HepG2 (cell line): ENCODE results near the gene PARG. TPM values are rescaled to one million over a fixed set of nuclear protein-coding genes. Genes with fewer than 3 reads are reported as not detected.

Source experiments
- ATAC-seq: fragments of 200-7000 bp; cut with Tn5 transposase; 3 replicates; pipeline ENCODE4 v1.9.1; 2020; ENCODE audit warnings: mild to moderate bottlenecking, moderate library complexity
- BruUV-seq: library from RNA; stranded (reverse); fragments of 400-500 nt; replicated peaks from 2 replicates; lab custom pipeline; 2021; lab: Mats Ljungman, UMichigan
- CTCF ChIA-PET: fragments of 300-600 bp; formaldehyde crosslinking; extraction: SDS; loops from one replicate; lab custom pipeline; 2021; ENCODE audit warnings: low total read pairs, inconsistent platforms, low intra/inter-chr PET ratio; lab: Yijun Ruan, JAX
- POLR2A ChIA-PET: fragments of 350-600 bp; sonication (Branson Sonifier 250); formaldehyde crosslinking; loops from one replicate; lab custom pipeline; 2020; ENCODE audit warnings: antibody characterized with exemption, inconsistent platforms; lab: Yijun Ruan, JAX
- DNase-seq: peaks from one replicate; pipeline ENCODE4 v3.0.0-alpha.2; 2015; ENCODE audit warnings: low spot score
- FAIRE-seq: peaks from 3 replicates; lab custom pipeline; 2011; peaks lifted over from hg19 to GRCh38; lab: Jason Lieb, UNC
- H2AFZ ChIP-seq: one replicate; pipeline ENCODE4 v1.6.1; 2011; ENCODE audit warnings: low read length, inconsistent platforms
- H3K27ac ChIP-seq: fragments of 300-600 bp; 3 replicates; pipeline ENCODE4 v1.8.0; 2011; ENCODE audit warnings: mixed run types, mild to moderate bottlenecking, mixed read lengths, low read length, inconsistent platforms; ENCODE audit not compliant: insufficient read depth; ENCODE audit errors: extremely low read length
- H3K27me3 ChIP-seq, 2 experiments: fragments of 200-600 bp in 1 of 2; 2 replicates in 1 of 2; 3 replicates in 1 of 2; pipeline versions ENCODE4 v1.6.0 to v1.8.0; 2011; ENCODE audit warnings: low read length in 2 of 2, mild to moderate bottlenecking in 2 of 2, moderate library complexity in 2 of 2, inconsistent platforms in 1 of 2; ENCODE audit not compliant: insufficient read depth in 2 of 2, control insufficient read depth in 1 of 2
- H3K36me3 ChIP-seq, 2 experiments: fragments of 200-600 bp in 1 of 2; replicated peaks in 1 of 2; 2 replicates in 1 of 2; 3 replicates in 1 of 2; pipeline versions ENCODE4 v1.5.1 to v1.8.0; 2011; ENCODE audit warnings: low read length in 2 of 2, inconsistent platforms in 1 of 2; ENCODE audit not compliant: insufficient read depth in 2 of 2, control insufficient read depth in 1 of 2
- H3K4me1 ChIP-seq: 2 replicates; pipeline ENCODE4 v1.5.1; 2012; ENCODE audit warnings: low read length, inconsistent platforms; ENCODE audit not compliant: insufficient read depth
- H3K4me2 ChIP-seq: 2 replicates; pipeline ENCODE4 v1.6.0; 2011; ENCODE audit warnings: low read depth, low read length, inconsistent platforms
- H3K4me3 ChIP-seq, 3 experiments: fragments of 200-600 bp in 1 of 3; sonication (generic), shearing (Covaris generic) in 1 of 3; replicated peaks in 1 of 3; 2 replicates each; pipeline ENCODE4 v1.5.1; 2011 to 2016; ENCODE audit warnings: low read length in 3 of 3, inconsistent platforms in 2 of 3, low read depth in 2 of 3, mild to moderate bottlenecking in 2 of 3, control low read depth in 1 of 3, mixed read lengths in 1 of 3; ENCODE audit not compliant: insufficient read depth in 1 of 3
- H3K79me2 ChIP-seq: one replicate; pipeline ENCODE4 v1.6.1; 2011; ENCODE audit warnings: low read length, inconsistent platforms; ENCODE audit not compliant: insufficient read depth
- H3K9ac ChIP-seq: 2 replicates; pipeline ENCODE4 v1.6.0; 2011; ENCODE audit warnings: mild to moderate bottlenecking, low read depth, low read length, inconsistent platforms; ENCODE audit not compliant: insufficient read depth
- H3K9me3 ChIP-seq: 2 replicates; pipeline ENCODE4 v1.5.1; 2012; ENCODE audit warnings: mild to moderate bottlenecking, low read length
- H4K20me1 ChIP-seq: 2 replicates; pipeline ENCODE4 v1.6.0; 2011; ENCODE audit warnings: inconsistent platforms, mild to moderate bottlenecking, low read length, moderate library complexity; ENCODE audit not compliant: insufficient read depth
- ADNP ChIP-seq: sonication (generic); formaldehyde crosslinking; IDR thresholded peaks from 2 replicates; pipeline ENCODE4 v1.4.0; 2020; ENCODE audit warnings: missing genetic modification reagents
- ATF1 ChIP-seq: IDR thresholded peaks from 2 replicates; pipeline ENCODE4 v1.6.1; 2016; ENCODE audit warnings: mild to moderate bottlenecking, control low read depth
- CBX1 ChIP-seq: IDR thresholded peaks from one replicate; pipeline ENCODE4 v1.6.1; 2016; ENCODE audit warnings: antibody characterized with exemption, low read depth
- GABPA ChIP-seq, 2 experiments: IDR thresholded peaks; 2 replicates each; pipeline ENCODE4 v1.6.1; 2011 to 2016; ENCODE audit warnings: low read depth in 2 of 2, low read length in 1 of 2, missing biosample characterization in 1 of 2, missing genetic modification characterization in 1 of 2
- HMGXB4 ChIP-seq, 2 experiments: sonication (generic) in 1 of 2; formaldehyde crosslinking in 1 of 2; IDR thresholded peaks; 2 replicates each; pipeline versions ENCODE4 v1.4.0 to v1.6.1; 2018 to 2020; ENCODE audit warnings: missing genetic modification reagents in 2 of 2, borderline replicate concordance in 1 of 2, low read depth in 1 of 2, mild to moderate bottlenecking in 1 of 2, missing biosample characterization in 1 of 2
- HNRNPH1 ChIP-seq: fragments of 200-400 bp; formaldehyde crosslinking; optimal IDR thresholded peaks from 2 replicates; pipeline ENCODE3; 2017; ENCODE audit warnings: mild to moderate bottlenecking, low read depth, low read length
- KLF11 ChIP-seq: IDR thresholded peaks from 2 replicates; pipeline ENCODE4 v1.6.1; 2016; ENCODE audit warnings: missing compliant biosample characterization
- LCORL ChIP-seq, 2 experiments: fragments of 450-650 bp in 1 of 2; sonication (generic) in 1 of 2; formaldehyde crosslinking in 1 of 2; IDR thresholded peaks; 2 replicates each; pipeline versions ENCODE4 v1.5.0 to v1.6.1; 2017 to 2020; ENCODE audit warnings: antibody characterized with exemption in 1 of 2, missing genetic modification reagents in 1 of 2
- MYNN ChIP-seq: sonication (generic); formaldehyde crosslinking; IDR thresholded peaks from 2 replicates; pipeline ENCODE4 v1.4.0; 2020; ENCODE audit warnings: mild to moderate bottlenecking, low read depth, missing genetic modification reagents
- NFATC3 ChIP-seq: sonication (generic); formaldehyde crosslinking; IDR thresholded peaks from 2 replicates; pipeline ENCODE4 v1.5.1; 2020; ENCODE audit warnings: mild to moderate bottlenecking, missing genetic modification reagents
- NR1H2 ChIP-seq: sonication (generic); formaldehyde crosslinking; IDR thresholded peaks from 2 replicates; pipeline ENCODE4 v1.8.1; 2022; ENCODE audit warnings: low read depth, missing genetic modification reagents, borderline replicate concordance
- PCBP1 ChIP-seq: fragments of 200-400 bp; formaldehyde crosslinking; IDR thresholded peaks from 2 replicates; pipeline ENCODE4 v1.6.1; 2017; ENCODE audit warnings: mild to moderate bottlenecking, low read depth, low read length, borderline replicate concordance
- RCOR2 ChIP-seq: IDR thresholded peaks from 2 replicates; pipeline ENCODE4 v1.6.1; 2016; ENCODE audit warnings: missing biosample characterization, missing genetic modification reagents
- TOPORS ChIP-seq: sonication (generic); formaldehyde crosslinking; IDR thresholded peaks from 2 replicates; pipeline ENCODE4 v1.8.0; 2023; ENCODE audit warnings: mild to moderate bottlenecking, missing genetic modification reagents
- YEATS4 ChIP-seq: sonication (generic); formaldehyde crosslinking; IDR thresholded peaks from 2 replicates; pipeline ENCODE4 v1.4.0; 2020; ENCODE audit warnings: missing genetic modification reagents, borderline replicate concordance
- ZNF275 ChIP-seq: sonication (generic); formaldehyde crosslinking; IDR thresholded peaks from 2 replicates; pipeline ENCODE4 v1.8.0; 2022; ENCODE audit warnings: missing genetic modification reagents, mild to moderate bottlenecking, inconsistent platforms, borderline replicate concordance
- ZNF329 ChIP-seq: sonication (generic); formaldehyde crosslinking; IDR thresholded peaks from 2 replicates; pipeline ENCODE4 v1.9.0; 2021; ENCODE audit warnings: low read depth, mild to moderate bottlenecking, missing genetic modification reagents
- ZNF652 ChIP-seq: IDR thresholded peaks from 2 replicates; pipeline ENCODE4 v1.6.1; 2016; ENCODE audit warnings: low read depth, borderline replicate concordance
- in situ Hi-C: cut with HindIII; loops from 2 replicates; pipeline ENCODE4 v1.10.0; 2017; ENCODE audit warnings: low pct_unique_long_range_greater_than_20kb; ENCODE audit not compliant: extremely low pct_ligation_motif_present
- intact Hi-C: fragments of 100-400 bp; cut with micrococcal nuclease; formaldehyde crosslinking; loops from one replicate; pipeline ENCODE4 v1.10.0; 2022; ENCODE audit not compliant: unreplicated experiment
- polyA plus RNA-seq, 8 experiments: library from polyadenylated mRNA; depleted of rRNA in 3 of 8; stranded (reverse) in 7 of 8; unstranded in 1 of 8; fragments of >200 nt; fragmentation: Illumina TruSeq in 4 of 8; extraction: Trizol in 4 of 8; gene quantifications; 2 replicates each; pipeline versions ENCODE4 v1.2.1 to v1.2.3, GENCODE V29; 2011 to 2016; ENCODE audit warnings: low read depth in 4 of 8, missing spikeins in 1 of 8, mixed read lengths in 1 of 8; ENCODE audit not compliant: insufficient read depth in 1 of 8
- total RNA-seq, 5 experiments: library from RNA; depleted of rRNA; stranded (reverse); fragments of >200 nt; fragmentation: Illumina TruSeq; extraction: Trizol; gene quantifications; 2 replicates each; pipeline ENCODE4 v1.2.3, GENCODE V29; 2016; ENCODE audit warnings: low read depth in 1 of 5

Gene PARG
- total and polyA plus RNA-seq, 2 of the 13 experiments (the other 11 are each of a cell fraction or from before 2014, with no cell fraction given), result 11.4 to 37.2 TPM

GRCh38 chr10:49831352-49832035 lies 110.3 kb downstream of the PARG start (continued):
- TF ChIP-seq ADNP (CRISPR knock-in tag) (no peak), TOPORS (no peak), NR1H2 (CRISPR knock-in tag) (no peak), CBX1 (no peak), HNRNPH1 (no peak), NFATC3 (no peak)

- intact Hi-C loops, result no loop called here
- H3K4me3 ChIP-seq, result no peak overlapping the region
- no peak overlapping the region for H3K4me2 ChIP-seq
- H3K79me2 ChIP-seq, result no peaks in the 10 kb centered on the region
- H3K27me3 ChIP-seq, result no peaks in the 10 kb centered on the region
- no peak overlapping the region for H3K27ac ChIP-seq
- H3K9me3 ChIP-seq, result no peaks in the 10 kb centered on the region
- TF ChIP-seq LCORL (IDR thresholded peaks at IDR 0.05) (no peak), LCORL (CRISPR knock-in tag; IDR thresholded peaks at IDR 0.05) (no peak), ZNF275 (CRISPR knock-in tag) (no peak), KLF11 (CRISPR knock-in tag) (no peak), ZNF329 (CRISPR knock-in tag) (no peak), YEATS4 (CRISPR knock-in tag) (no peak), PCBP1 (no peak), HMGXB4 (CRISPR knock-in tag; IDR thresholded peaks at IDR 0.05; ENCODE audit: borderline replicate concordance in 1 of 2, low read depth in 1 of 2) (no peak), MYNN (CRISPR knock-in tag) (no peak), GABPA (IDR thresholded peaks at IDR 0.05; ENCODE audit: low read depth, low read length) (no peak), GABPA (CRISPR knock-in tag; IDR thresholded peaks at IDR 0.05; ENCODE audit: low read depth) (no peak), ZNF652 (CRISPR knock-in tag) (no peak), ATF1 (no peak), RCOR2 (CRISPR knock-in tag) (no peak)
- TF ChIP-seq, all 625 proteins: peak for 0
- DNase-seq (no peak), ATAC-seq (no peak), FAIRE-seq (no peak)
- H3K9ac ChIP-seq, result no peak overlapping the region
- in situ Hi-C loops, result no loop called here
- peaks cover 9 to 30% of the 10 kb centered on the region in 2 experiments for H3K36me3 ChIP-seq
- no peaks in the 10 kb centered on the region for H4K20me1 ChIP-seq
- no peak overlapping the region for H2AFZ ChIP-seq
- BruUV-seq, result no TSS peak
- H3K4me1 ChIP-seq, result no peaks in the 10 kb centered on the region
- ChIA-PET CTCF (no interaction called here), POLR2A (no interaction called here)
Observed at GRCh38 chr10:49830846-49831245, 111.0 kb downstream of the PARG start.
